HL-60 (cell line): ENCODE measurements around the gene SFMBT1.

Source experiments
- GABPA ChIP-seq: IDR thresholded peaks from 2 replicates; pipeline ENCODE4 v1.6.1; 2012; ENCODE audit warnings: low read depth
- TF ChIP-seq, protein P1 (sequence below): IDR thresholded peaks from one replicate; pipeline ENCODE4 v1.5.1; 2011; ENCODE audit warnings: low read length, control low read depth, inconsistent platforms; ENCODE audit not compliant: insufficient read depth

DNA sequence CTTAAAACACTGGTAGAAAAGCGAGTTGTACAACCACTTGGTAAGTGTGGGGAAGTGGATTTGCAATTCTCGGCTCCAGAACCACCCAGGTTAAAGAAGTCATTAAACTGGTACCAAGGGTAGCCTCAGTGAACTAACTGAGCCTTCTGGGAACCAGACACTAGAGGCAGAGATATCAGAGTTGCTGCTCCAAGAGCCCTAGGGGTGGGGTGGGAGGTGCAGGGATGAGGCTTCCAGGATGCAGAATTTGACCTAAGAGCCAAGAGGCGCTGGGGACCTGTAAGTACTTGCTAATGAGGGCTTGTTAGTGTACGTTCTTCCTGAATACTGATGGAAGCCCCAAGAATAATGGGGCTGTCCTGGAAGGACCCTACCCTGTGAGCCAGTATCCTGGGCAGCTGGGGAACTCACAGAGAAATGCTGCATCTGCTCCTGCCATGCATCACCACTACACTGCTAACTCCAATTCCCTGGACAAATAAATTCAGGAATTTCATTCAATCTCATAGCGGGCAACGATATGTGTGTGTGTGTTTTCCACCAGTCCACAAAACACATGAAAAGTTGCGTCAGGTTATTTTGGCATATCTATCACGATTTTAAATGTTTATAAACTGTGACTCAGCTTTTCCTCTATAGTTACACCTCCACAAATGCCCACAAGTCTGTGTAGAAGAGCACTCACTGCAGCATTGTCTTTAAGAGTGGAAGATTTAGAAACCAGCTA, 172.3 kb downstream of the SFMBT1 start:
- TF ChIP-seq, protein P1, sequence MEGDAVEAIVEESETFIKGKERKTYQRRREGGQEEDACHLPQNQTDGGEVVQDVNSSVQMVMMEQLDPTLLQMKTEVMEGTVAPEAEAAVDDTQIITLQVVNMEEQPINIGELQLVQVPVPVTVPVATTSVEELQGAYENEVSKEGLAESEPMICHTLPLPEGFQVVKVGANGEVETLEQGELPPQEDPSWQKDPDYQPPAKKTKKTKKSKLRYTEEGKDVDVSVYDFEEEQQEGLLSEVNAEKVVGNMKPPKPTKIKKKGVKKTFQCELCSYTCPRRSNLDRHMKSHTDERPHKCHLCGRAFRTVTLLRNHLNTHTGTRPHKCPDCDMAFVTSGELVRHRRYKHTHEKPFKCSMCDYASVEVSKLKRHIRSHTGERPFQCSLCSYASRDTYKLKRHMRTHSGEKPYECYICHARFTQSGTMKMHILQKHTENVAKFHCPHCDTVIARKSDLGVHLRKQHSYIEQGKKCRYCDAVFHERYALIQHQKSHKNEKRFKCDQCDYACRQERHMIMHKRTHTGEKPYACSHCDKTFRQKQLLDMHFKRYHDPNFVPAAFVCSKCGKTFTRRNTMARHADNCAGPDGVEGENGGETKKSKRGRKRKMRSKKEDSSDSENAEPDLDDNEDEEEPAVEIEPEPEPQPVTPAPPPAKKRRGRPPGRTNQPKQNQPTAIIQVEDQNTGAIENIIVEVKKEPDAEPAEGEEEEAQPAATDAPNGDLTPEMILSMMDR = no peak
- no peak for TF ChIP-seq GABPA
